ENCODE results near the gene MYH7B.

Gene MYH7B

GRCh38 chr20:34994509-34995131, 39.0 kb downstream of the MYH7B start:
- no peak for DNase-seq

- no peak for DNase-seq
Observed at GRCh38 chr20:34995192-34995591, 39.5 kb downstream of the MYH7B start.

- no peak for DNase-seq
Observed at GRCh38 chr20:34995696-34996095, 40.0 kb downstream of the MYH7B start.

- DNase-seq: no peak
Observed at GRCh38 chr20:34996243-34997028, 40.8 kb downstream of the MYH7B start.

- DNase-seq: no peak
Observed at GRCh38 chr20:34997131-34997561, 41.5 kb downstream of the MYH7B start.

- DNase-seq: no peak
Observed at GRCh38 chr20:34997774-34998173, 42.1 kb downstream of the MYH7B start.

- DNase-seq: no peak
Observed at GRCh38 chr20:34998331-34998950, 42.8 kb downstream of the MYH7B start.

- DNase-seq: no peak
Observed at GRCh38 chr20:34999021-34999451, 43.4 kb downstream of the MYH7B start.

- no peak for DNase-seq
Observed at GRCh38 chr20:34999782-35000181, 44.1 kb downstream of the MYH7B start.

- no peak for DNase-seq
Observed at GRCh38 chr20:35000311-35000921, 44.7 kb downstream of the MYH7B start.

- DNase-seq: no peak
Observed at GRCh38 chr20:35000922-35001595, 45.4 kb downstream of the MYH7B start.

- no peak for DNase-seq
Observed at GRCh38 chr20:35001596-35002362, 46.1 kb downstream of the MYH7B start.

- no peak for DNase-seq
Observed at GRCh38 chr20:35002426-35003210, 47.0 kb downstream of the MYH7B start.

- DNase-seq: no peak
Observed at GRCh38 chr20:35003211-35004031, 47.8 kb downstream of the MYH7B start.

GRCh38 chr20:35004051-35004725, 48.5 kb downstream of the MYH7B start:
- DNase-seq: peak; percentile 45

GRCh38 chr20:35004749-35005462, 49.2 kb downstream of the MYH7B start:
- peak; percentile 25 for DNase-seq
